GM21381 (cell line): ENCODE results near the gene CRACR2A.

Experiments
- ATAC-seq: cut with Tn5 transposase; IDR thresholded peaks from one replicate; pipeline ENCODE4 v1.9.1; 2021; ENCODE audit warnings: mild to moderate bottlenecking, moderate library complexity; ENCODE audit not compliant: unreplicated experiment

CRACR2A gene

GRCh38 chr12:3752741-3753486, at the start of gene CRACR2A:
CRACR2A (minus strand) TSS chr12:3753109; CDS start chr12:3696999, 56,110 bp downstream.
- ATAC-seq: peak; percentile 77

GRCh38 chr12:3797531-3798048, 44.7 kb upstream of the CRACR2A start:
- no peak for ATAC-seq

GRCh38 chr12:3795492-3796133, 42.7 kb upstream of the CRACR2A start:
- no peak for ATAC-seq

GRCh38 chr12:3795066-3795465, 42.2 kb upstream of the CRACR2A start:
- no peak for ATAC-seq

- no peak for ATAC-seq
Observed at GRCh38 chr12:3792623-3793288, 39.8 kb upstream of the CRACR2A start.

GRCh38 chr12:3791256-3791874, 38.5 kb upstream of the CRACR2A start:
- ATAC-seq: no peak

- no peak for ATAC-seq
Observed at GRCh38 chr12:3790642-3791041, 37.7 kb upstream of the CRACR2A start.

- ATAC-seq: no peak
Observed at GRCh38 chr12:3789838-3790237, 36.9 kb upstream of the CRACR2A start.

GRCh38 chr12:3777206-3777809, 24.4 kb upstream of the CRACR2A start:
- ATAC-seq: no peak

- ATAC-seq: no peak
Observed at GRCh38 chr12:3775385-3776035, 22.6 kb upstream of the CRACR2A start.

GRCh38 chr12:3772380-3772779, 19.5 kb upstream of the CRACR2A start:
- ATAC-seq: no peak

GRCh38 chr12:3771853-3772252, 18.9 kb upstream of the CRACR2A start:
- no peak for ATAC-seq

GRCh38 chr12:3770891-3771290, 18.0 kb upstream of the CRACR2A start:
- ATAC-seq: no peak

GRCh38 chr12:3768911-3769447, 16.1 kb upstream of the CRACR2A start:
- no peak for ATAC-seq

- no peak for ATAC-seq
Observed at GRCh38 chr12:3761116-3761735, 8.3 kb upstream of the CRACR2A start.

GRCh38 chr12:3759878-3760277, 7.0 kb upstream of the CRACR2A start:
- ATAC-seq: no peak

GRCh38 chr12:3757261-3757660, 4.4 kb upstream of the CRACR2A start:
- ATAC-seq: no peak

GRCh38 chr12:3755898-3756297, 3.0 kb upstream of the CRACR2A start:
- ATAC-seq: no peak

- ATAC-seq: no peak
Observed at GRCh38 chr12:3753544-3754284, 805 bp upstream of the CRACR2A start.
